Lower lobe of right lung (tissue), 2 donors: Measurements from ENCODE around the gene UBAC2. TPM values are rescaled to one million over a fixed set of nuclear protein-coding genes. Genes with fewer than 3 reads are reported as not detected.
A peak's percentile ranks its signal among the peaks of the same experiment; 100 is the strongest.
"Not testable (repeated sequence)": the region's sequence is repeated elsewhere in the genome, so short reads cannot be mapped to it uniquely, and the experiment has no call there.

ENCODE experiments used
- ATAC-seq, 2 donors: fragments of 200-7000 bp; cut with Tn5 transposase; one replicate each; pipeline ENCODE4 v1.9.1; 2020 to 2022; ENCODE audit warnings: mild to moderate bottlenecking in 2 of 2, moderate library complexity in 2 of 2
- DNase-seq: peaks from one replicate; pipeline ENCODE4 v3.0.0-alpha.2; 2020
- H3K27ac ChIP-seq: fragments of 200-600 bp; one replicate; pipeline ENCODE4 v1.8.0; 2022
- H3K27me3 ChIP-seq: fragments of 200-600 bp; one replicate; pipeline ENCODE4 v1.8.0; 2022; ENCODE audit warnings: low read depth
- H3K36me3 ChIP-seq: fragments of 200-600 bp; one replicate; pipeline ENCODE4 v1.8.0; 2022; ENCODE audit warnings: mild to moderate bottlenecking
- H3K4me1 ChIP-seq: fragments of 200-600 bp; one replicate; pipeline ENCODE4 v1.8.0; 2022
- H3K4me3 ChIP-seq: fragments of 200-600 bp; one replicate; pipeline ENCODE4 v1.8.0; 2022; ENCODE audit warnings: mild to moderate bottlenecking
- H3K9me3 ChIP-seq: fragments of 200-600 bp; one replicate; pipeline ENCODE4 v1.8.0; 2022
- intact Hi-C: fragments of 100-400 bp; cut with DNase I; formaldehyde crosslinking; loops from one replicate; pipeline ENCODE4 v1.11.0; 2022
- total RNA-seq: library from RNA; stranded (reverse); fragmentation: NEBNext Ultra II Directional; extraction: Animal tissue kit (Norgen Biotek cat#: 25700); gene quantifications from one replicate; pipeline ENCODE4 v1.2.1, GENCODE V29; 2021
- TF ChIP-seq, protein P1 (sequence below): fragments of 200-600 bp; IDR thresholded peaks from one replicate; pipeline ENCODE4 v1.8.0; 2022; ENCODE audit warnings: antibody characterized with exemption, mild to moderate bottlenecking
- donor health status: DM: no; HTN: yes; CAD: no; lungs with severe emphysema.

UBAC2 gene
- total RNA-seq, 1 donor from 2014 or later: 44.5 TPM

DNA sequence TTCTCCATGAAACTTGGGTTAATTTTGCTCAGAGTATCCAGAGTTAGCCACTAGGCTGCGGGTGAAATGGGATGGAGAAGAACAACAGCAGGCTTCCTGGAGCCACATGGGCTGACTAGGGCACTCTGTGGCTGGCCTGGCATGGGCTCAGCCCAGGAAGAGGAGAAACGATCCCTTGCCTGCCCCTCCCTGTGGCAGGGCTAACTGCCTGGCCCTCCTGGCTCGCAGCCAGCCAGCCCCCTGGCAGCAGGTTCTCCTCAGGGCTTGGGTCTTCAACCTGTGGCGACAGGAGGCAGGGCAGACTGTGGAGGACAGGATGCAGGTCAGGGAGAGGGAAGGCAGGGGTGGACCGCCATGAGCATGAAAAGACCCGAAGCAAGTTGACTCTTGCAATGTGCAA lies 185.3 kb downstream of the UBAC2 start:
- H3K27me3 ChIP-seq: no peaks in the 10 kb centered on the region
- ATAC-seq (no peak), DNase-seq (no peak)
- peaks cover 12% of the 10 kb centered on the region for H3K4me1 ChIP-seq
- no peaks in the 10 kb centered on the region for H3K9me3 ChIP-seq
- H3K4me3 ChIP-seq: no peak overlapping the region
- TF ChIP-seq, protein P1, sequence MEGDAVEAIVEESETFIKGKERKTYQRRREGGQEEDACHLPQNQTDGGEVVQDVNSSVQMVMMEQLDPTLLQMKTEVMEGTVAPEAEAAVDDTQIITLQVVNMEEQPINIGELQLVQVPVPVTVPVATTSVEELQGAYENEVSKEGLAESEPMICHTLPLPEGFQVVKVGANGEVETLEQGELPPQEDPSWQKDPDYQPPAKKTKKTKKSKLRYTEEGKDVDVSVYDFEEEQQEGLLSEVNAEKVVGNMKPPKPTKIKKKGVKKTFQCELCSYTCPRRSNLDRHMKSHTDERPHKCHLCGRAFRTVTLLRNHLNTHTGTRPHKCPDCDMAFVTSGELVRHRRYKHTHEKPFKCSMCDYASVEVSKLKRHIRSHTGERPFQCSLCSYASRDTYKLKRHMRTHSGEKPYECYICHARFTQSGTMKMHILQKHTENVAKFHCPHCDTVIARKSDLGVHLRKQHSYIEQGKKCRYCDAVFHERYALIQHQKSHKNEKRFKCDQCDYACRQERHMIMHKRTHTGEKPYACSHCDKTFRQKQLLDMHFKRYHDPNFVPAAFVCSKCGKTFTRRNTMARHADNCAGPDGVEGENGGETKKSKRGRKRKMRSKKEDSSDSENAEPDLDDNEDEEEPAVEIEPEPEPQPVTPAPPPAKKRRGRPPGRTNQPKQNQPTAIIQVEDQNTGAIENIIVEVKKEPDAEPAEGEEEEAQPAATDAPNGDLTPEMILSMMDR: no peak
- peaks cover 20% of the 10 kb centered on the region for H3K36me3 ChIP-seq
- intact Hi-C loops: no loop called here
- H3K27ac ChIP-seq: no peak overlapping the region

DNA sequence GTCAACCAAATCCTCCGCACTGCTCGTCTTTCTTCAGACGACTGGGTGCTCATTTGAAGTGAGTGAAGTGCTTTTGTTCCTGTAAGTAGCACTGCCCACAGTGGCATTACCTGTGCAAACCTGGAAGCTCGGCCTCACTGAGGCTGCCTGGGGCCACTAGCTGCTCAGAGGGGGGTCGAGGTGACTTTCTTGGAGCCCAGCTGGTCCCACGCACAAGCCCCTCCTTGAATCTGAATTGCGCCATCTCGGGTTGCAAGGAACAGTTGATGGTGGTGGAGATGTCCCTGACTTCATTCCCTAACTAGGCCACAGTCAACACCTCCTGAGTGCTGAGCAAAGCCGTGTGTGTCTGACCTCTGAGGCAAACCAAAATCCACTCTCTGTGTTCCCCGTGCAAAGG lies 185.8 kb downstream of the UBAC2 start:
- H3K4me1 ChIP-seq: peaks cover 12% of the 10 kb centered on the region
- H3K9me3 ChIP-seq: no peaks in the 10 kb centered on the region
- no peak overlapping the region for H3K27ac ChIP-seq
- TF ChIP-seq, protein P1: no peak
- H3K27me3 ChIP-seq: no peaks in the 10 kb centered on the region
- intact Hi-C loops: no loop called here
- ATAC-seq (no peak), DNase-seq (no peak)
- H3K4me3 ChIP-seq: no peak overlapping the region
- peaks cover 20% of the 10 kb centered on the region for H3K36me3 ChIP-seq

DNA sequence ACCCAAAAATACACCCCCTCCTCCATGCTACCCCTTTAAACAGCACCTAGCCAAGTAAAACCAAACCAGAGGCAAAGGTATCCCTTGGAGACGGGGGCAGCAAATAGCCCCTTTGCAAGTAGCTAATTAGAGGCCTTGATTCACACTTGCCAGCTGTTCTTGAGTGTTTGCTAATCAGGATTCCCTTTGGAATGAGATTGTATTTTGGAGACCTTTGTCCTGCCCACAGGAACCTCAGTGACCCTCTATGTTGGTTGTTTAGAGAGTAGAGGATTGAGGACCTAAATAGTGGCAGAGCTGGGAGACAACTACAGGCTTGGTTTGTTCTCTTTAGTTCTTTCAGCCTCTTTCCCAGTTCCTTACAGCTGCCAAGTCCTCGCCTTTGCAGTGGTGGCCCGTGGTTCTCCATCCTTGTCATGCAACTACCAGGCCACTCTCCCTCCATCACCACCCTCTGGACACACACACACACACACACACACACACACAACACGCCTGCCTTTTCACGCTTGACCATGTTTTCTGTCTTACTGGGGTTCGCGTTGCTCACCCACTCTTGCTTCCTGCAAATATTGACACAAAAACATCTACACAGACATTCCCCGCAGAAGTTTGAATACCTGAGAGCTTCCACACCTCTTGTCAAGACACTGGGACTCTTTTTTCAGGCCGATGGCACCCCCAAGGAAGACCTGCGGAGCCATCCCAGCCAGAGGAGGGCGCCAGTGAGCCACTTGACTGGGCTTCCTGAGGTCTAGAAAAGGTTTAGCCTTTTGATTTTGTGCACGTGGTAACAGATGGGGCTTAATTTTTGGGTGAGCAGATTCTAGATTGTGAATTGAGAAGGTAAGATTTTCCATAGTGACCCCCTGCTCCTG lies 186.5 kb downstream of the UBAC2 start:
- no peak overlapping the region for H3K4me3 ChIP-seq
- DNase-seq (peak; percentile 77), ATAC-seq (peak; percentile 49 to 54)
- H3K4me1 ChIP-seq: peaks cover 11% of the 10 kb centered on the region
- H3K36me3 ChIP-seq: peaks cover 20% of the 10 kb centered on the region
- TF ChIP-seq, protein P1: peak; percentile 66
- no peaks in the 10 kb centered on the region for H3K27me3 ChIP-seq
- no peaks in the 10 kb centered on the region for H3K9me3 ChIP-seq
- intact Hi-C loops: no loop called here
- no peak overlapping the region for H3K27ac ChIP-seq

DNA sequence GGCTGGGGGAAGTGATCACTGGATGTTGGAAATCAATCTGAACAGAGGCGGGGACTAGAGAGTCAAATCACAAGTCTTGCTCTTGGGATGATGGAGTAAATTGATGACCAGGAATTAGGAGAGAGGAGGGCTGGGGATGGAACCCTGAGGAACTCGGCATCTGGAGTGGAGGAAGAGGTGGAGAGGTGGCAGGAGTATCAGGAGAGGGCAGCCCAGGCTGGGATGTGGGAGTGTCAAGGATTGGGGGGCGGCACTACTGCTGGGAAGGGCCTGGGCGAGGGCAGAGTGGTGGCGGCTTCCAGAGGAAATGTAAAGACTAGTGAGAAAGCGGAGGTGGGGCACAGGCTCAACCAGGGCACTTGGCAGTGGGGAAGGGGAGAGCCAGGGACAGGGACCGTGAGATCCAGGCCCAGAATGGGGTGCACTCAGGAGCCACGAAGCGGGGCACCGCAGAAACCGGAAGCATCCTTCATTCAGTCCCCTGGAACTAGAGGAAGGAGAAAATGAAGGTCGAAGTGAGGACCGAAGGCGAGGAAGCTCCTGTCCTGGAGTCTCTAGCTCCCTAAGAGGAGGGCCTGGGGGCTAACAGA lies 187.8 kb downstream of the UBAC2 start:
- intact Hi-C loops: no loop called here
- TF ChIP-seq, protein P1: no peak
- no peak overlapping the region for H3K27ac ChIP-seq
- no peaks in the 10 kb centered on the region for H3K27me3 ChIP-seq
- peaks cover 20% of the 10 kb centered on the region for H3K36me3 ChIP-seq
- ATAC-seq (no peak), DNase-seq (no peak)
- no peaks in the 10 kb centered on the region for H3K9me3 ChIP-seq
- H3K4me1 ChIP-seq: peaks cover 2% of the 10 kb centered on the region
- H3K4me3 ChIP-seq: no peak overlapping the region

DNA sequence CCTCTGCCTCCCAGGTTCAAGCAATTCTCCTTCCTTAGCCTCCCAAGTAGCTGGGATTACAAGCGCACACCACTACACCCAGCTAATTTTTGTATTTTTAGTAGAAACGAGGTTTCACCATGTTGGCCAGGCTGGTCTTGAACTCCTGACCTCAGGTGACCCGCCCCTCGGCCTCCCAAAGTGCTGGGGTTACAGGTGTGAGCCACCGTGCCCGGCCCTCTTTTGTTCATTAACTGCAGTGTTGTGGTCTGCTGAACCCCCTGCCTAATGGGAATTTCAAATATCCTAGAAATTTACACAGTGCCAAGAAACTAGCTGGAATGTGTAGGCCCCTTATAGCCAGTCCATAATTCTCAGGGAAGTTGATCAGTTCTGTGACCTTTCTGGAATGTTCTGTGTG lies 188.4 kb downstream of the UBAC2 start:
- H3K27me3 ChIP-seq, H3K4me1 ChIP-seq, intact Hi-C loops, DNase-seq, H3K4me3 ChIP-seq, H3K27ac ChIP-seq, H3K9me3 ChIP-seq, ATAC-seq: not testable (repeated sequence)
- peaks cover 20% of the 10 kb centered on the region for H3K36me3 ChIP-seq
